Activated CD4-positive, alpha-beta T cell treated with anti-CD3 and anti-CD28 coated beads, Interleukin-2, amount 50 U/mL, for 48 hours (primary cell): ENCODE data around the gene HSPA9.

Source experiments
- DNase-seq, 2 experiments: peaks; one replicate each; pipeline ENCODE4 v3.0.0-alpha.2; 2020

The HSPA9 gene

DNA sequence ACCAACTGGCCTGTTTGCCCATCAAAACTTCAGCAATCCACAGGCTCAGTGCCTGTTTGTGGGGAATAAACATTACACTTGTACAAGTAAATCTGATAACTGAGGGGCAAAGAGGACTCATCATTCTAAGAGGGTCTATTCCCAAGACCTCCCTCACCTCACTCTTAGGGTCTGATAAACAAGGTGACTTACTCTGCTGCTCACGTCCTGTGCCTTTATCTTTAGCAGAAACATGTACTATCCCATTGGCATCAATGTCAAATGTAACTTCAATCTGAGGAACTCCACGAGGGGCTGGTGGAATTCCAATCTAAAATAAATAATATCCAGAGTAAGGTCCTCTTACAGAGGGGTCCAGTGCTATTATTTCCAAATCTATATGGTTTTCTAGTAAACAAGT, 17.5 kb downstream of the HSPA9 start:
- DNase-seq = no peak

DNA sequence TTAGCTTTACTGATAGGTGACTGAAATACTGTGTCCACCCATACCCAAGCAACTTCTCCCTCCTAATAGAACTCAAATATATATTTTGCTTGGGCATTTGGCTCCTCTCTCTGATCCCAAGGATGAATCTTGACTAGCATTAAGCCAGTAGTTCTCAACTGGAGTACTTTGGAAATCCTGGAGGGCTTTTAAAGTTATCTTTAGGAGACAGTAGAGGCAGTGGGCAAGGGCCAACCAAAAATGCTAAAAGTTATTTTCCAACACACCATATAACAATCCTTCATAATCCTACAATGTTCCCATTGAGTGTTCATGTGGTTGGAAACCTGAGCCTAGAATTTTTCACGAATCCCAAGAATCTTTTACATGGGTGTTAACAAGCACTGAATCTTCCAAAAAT, 21.1 kb downstream of the HSPA9 start:
- DNase-seq = no peak

DNA sequence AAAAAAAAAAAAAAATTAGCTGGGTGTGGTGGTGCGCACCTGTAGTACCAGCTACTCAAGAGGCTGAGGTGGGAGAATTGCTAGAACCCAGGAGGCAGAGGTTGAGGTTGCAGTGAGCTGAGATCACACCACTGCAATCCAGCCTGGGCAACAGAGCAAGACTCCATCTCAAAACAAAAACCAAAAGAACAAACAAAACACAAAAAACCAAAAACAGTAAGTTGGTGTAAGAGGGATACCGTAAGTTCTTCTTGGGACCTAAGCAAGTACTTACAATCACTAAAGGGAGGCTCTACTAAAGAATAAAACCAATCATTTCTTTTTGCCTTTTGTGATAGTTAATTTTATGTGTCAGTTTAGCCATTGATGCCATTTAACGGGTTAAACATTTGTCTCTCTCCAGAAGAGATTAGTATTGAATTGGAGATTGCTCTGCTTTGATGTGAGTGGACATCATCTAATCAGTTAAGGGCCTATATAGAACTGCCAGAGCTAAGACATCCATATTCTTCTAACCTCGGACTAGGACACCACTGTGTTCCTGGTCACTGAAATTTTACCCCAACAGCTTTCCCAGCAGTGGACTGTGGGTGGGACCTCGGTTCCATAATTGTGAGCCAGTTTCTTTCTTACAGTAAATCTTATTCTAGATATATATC, 21.6 kb downstream of the HSPA9 start:
- DNase-seq = no peak

DNA sequence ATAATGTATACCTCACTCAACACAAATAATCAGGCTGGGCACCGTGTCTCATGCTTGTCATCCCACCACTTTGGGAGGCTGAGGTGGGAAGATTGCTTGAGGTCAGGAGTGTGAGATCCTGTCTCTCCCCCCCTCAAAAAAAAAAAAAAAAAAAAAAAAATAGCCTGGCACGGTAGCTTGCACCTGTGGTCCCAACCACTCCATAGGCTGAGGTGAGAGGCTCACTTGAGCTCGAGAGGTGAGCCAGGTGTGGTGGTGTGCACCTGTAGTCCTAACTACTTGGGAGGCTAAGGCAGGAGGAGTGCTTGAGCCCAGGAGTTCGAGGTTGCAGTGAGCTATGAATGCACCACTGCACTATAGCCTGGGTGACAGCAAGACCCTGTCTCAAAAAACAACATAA, 22.5 kb downstream of the HSPA9 start:
- no peak for DNase-seq

DNA sequence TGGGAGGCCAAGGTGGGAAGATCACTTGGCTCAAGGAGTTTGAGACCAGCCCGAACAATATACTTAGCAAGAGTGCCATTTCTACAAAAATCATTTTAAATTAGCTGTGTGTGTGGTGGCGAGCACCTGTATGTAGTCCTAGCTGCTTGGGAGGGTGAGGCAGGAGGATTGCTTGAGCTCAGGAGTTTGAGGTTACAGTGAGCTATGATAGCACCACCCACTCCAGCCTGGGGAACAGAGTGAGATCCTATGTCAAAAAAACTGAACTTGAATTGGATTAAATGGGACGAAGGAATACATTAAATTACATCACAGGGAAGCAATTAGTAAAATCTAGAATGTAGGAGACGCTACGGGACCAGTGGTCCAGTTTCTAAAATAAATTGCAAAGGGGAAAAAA, 25.8 kb downstream of the HSPA9 start:
- no peak for DNase-seq

DNA sequence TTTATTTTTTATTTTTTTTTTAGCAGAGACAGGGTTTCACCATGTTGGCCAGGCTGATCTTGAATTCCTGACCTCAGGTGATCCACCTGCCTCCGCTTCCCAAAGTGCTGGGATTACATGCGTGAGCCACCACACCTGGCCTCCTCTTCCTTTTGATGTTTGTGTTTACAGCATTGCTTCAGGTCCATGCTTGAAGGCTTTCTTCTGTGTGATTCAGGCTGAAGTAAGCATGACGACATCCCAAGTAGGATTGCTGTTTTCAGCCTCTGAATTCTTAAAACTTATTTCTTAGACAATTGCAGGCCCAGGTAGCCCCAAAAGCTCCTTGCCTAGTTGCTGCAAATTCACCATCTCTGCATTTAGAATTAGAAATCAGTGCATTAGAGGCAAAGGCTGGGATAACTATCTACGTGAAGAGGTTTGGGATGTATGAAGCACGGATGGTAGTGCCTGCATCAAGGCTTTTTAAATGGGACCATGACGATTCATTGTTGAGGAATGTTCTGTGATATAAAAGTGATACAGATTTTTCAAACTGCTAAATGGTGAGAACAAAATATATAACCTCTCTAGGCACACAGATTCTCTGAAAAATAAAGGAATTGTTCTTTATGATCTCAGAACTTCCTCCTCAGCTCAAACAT, 29.2 kb downstream of the HSPA9 start:
- no peak for DNase-seq

DNA sequence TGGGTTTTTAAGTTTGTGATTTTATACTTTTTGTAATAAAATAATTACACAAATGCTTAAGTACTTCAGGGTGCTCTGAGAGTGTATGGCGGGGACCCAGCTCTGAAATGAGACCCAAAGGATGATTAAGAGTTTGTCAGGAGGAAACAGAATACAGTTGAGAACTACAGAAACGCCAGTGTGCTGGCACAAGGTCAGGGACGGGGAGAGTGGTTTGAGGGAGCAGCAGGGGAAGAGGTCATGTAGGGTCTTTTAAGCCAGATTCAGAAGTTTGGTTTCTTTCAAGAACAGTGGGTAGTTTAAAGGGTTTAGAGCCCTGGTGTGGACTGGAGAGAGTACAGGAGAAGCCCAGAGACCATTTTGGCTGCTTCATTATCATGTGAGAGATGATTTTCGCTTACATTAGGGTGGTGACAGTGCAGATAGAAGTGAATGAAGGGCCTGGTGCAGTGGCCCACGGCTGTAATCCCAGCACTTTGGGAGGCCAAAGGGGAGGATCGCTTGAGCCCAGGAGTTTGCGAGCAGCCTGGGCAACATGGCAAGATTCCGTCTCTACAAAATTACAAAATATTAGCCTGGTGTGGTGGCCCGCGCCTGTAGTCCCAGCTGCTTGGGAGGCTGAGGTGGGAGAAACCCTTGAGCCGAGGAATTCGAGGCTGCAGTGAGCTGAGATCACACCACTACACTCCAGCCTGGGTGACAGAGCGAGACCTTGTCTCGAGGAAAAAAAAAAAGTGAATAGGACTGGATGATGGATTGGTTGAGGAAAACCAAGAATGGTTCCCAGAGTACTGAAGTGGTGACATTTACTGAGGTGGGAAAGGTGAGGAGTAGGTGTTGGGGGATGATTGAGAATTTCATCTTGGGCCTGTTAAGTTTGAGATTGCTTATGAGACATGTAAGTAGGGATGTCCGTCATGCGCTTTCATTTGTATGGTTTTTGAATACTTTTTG, 30.7 kb downstream of the HSPA9 start:
- DNase-seq = peak in 1 of 2 experiments; percentile 17

DNA sequence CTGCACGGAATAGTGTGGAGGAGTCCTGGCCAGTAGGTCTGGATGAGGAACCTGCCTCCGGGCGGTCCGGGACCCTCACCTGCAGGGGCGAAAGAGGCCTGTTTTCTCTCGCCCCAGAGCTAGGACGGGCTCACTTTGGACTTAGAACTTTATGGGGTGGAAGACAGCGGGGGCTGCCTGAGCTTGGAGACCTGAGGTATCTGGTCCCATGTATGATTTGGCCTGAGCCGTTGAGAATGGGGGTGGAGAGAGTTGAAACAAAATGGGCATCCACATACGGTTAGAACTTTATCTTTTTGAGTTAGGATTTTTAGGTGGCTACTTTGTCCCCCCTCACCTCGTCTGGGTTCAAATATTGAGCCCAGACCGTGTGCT, 31.5 kb downstream of the HSPA9 start:
- DNase-seq = no peak

DNA sequence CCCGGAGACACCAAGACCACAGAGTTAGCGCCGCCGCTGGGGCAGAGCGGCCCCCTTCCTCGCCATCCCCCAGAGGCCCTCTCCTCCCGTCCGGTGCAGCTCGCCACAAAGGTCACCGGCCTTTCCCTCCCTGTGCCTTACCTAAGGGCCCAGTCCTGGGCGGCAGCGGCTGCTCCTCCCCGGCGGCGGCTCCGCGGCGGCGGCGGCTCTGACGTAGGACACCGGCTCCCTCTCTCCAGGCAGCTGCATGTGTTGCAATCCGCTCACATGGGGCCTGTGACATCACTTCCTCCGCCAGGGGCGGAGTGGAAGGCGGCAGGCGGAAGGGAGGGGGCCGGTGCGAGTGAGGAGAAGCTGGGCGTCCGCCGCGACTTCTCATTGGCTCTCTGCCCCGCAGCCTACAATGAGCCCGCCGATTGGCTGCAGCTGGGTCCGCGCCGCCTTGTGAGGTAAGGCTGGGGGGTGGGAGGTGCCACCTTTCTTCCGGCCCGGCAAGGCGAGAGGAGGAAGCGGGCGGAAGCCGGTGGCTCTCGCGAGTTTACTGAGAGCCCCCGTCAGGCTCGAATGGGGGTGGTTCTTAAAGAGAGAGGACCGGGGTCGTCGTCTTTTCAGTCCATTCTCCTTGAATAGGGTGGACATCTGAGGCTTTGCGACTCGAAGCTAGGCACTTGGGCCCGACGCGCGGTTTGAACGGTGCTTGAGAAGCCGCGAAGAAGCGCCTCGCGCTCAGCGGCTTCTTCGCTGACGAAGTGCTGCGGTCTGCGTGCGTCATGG, 32.1 kb downstream of the HSPA9 start, which contains the start of gene ETF1:
Gene ETF1 (minus strand): TSS at position 281 of the 774 bp plus-strand sequence. CDS start 318 bp downstream, outside the sequence.
- peak; percentile 99 to 100 for DNase-seq

DNA sequence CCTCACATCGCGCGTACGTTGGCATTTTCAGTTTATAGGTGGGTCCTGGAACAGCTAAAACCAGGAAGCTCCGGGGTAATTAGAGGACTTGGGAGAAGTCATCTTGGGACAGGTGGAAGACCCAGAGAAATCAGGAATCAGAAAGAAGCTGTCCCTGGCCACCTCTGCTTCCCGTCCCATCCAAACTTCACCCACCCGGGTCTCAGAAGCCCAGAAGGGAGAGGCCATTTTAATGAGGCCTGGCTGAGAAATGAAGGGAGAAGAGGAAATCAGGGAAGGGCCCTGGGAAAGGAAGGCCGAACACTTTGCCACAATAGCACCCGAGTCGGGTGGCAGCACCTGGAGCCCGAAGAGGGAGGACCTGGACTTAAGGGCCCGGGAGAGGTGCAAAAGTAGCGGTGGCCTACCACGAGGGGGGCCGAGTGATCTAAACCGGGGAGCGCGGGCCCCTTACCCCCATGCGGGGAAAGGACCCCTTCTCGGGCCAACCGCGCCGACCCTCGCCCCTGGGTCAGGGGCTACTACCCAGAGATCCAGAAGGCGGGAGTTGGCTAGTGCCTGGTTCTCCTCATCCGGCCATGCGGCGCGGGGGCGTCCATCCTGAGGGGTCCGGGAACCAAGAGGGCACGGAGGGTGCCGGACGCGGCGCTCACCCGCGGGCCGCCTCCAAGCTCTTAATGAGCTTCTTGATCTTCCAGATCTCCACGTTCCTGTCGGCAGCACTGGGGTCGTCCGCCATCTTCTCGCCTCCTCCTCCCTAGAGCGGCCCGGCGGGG, 32.8 kb downstream of the HSPA9 start:
- no peak for DNase-seq

DNA sequence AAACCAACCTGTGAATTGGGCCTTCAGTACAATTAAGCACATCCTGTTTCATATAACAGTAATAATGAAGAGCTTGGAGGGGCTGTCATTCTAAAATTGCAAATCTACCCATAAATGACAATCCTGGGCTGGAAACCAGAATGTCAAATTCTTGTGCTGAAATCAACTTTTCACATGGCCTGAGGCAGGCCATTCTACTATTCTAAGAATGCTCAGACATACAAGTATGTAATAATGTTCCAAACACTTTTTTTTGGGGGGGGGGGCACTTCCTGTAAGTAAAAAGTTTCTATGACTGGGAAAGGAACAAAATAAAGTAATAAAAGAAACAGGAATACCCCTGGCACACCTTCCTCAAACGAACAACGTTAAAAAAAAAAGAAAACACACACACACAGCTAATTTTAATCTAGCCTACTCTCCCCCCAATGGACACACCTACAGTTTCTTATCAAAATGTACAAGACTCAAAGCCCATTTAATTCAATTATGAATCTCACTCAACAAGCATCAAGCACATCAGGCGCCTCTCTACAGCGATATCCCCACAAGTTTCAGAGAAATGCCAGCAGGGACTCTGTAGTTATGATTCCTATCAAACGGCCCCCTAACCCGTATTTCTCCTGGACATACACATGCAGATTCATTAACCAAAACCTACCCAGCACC, 33.6 kb downstream of the HSPA9 start:
- DNase-seq = no peak

DNA sequence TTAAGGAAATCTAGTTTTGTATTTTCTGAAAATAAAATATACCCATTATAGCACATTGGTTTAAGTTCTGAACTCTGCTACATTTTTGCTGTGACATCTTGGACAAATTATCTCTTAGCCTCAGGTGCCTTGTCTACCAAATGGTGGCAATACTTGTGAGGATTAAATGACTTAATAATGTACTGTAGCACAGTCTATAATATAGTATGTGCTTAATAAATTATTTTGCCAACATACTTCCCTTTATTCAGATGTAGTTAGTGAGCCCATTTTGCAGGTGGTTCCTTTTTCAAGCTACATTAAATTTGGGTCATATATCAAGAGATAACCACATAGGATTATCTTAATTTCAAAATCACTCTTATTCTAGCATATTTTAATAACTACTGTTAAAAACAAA, 35.4 kb downstream of the HSPA9 start:
- DNase-seq = no peak

DNA sequence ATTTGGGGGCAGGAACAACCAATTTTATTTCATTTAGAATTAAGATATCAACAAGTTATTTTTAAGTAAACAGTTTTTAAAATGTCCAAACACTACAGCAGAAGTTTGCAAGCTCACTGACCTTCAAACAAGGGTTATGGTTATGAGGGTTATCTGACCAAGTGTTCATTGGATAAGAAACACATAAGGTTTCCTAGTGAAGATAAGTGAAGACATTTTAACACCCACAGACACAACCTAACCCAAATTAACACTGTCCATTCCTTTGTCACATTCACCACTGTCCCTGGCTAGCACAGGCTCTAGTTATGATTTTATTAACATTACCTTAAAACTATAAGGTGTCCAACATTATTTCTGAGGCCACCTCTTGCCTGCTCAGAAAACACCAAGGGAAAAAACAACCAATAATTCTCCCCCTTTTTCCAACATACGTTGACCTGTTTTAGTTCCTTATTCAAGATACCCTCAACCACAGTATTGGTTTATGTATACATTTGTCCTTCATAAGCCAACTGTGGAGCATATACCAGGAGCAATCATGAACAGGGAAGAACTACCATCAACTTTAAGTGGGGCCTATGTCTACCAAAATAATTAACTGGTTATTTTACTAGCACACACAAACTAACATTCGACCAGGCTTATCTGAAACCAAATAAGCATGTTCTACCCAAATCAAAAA, 36.1 kb downstream of the HSPA9 start:
- no peak for DNase-seq

DNA sequence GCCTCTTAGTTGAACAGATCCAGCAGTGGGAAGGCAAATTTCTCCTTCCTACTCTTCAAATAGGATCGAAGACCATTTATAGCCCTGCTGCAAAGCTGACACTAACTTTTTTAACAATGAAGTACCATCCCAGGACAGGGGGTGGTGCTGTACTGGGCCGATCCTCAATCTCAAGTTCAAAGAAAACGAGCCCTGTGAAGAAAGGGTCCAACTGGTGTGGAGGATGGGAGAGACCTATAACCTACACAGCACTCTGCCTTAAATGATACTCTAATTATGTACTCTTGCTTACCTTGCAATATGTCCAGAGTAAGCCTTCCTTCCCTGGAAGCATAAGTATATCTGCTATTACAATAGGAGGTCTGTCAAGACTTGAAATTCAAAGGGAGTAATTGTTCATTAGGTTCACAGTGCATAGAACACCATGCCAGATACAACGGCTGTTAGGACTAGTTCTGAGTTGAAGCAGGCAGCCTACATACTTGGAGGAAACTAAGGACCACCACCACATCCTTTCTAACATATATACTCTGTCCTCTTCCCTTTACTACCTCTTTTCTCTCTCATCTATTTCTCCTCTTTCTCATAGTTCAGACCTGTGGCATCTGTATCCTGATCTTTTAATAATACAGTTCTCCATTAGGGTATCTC, 38.4 kb downstream of the HSPA9 start:
- no peak for DNase-seq

DNA sequence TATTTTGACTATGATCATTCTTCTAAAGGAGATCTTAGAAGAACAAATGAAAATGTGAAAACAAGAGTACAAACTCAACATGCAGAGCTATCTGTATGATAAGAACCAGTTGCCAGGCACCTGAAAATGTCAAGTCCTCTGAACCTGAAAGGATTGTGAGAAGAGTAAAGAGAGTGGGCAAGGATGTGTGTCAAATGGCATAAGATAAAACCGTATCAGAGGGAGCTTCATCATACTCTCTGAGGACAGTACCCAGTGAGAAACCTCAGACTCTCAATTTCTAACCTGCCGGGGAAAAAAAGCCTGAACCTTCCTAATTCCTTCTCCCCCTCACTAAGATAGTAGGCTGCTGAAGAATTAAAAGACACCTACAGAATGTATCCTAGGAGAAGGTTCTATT, 39.0 kb downstream of the HSPA9 start:
- DNase-seq = no peak

DNA sequence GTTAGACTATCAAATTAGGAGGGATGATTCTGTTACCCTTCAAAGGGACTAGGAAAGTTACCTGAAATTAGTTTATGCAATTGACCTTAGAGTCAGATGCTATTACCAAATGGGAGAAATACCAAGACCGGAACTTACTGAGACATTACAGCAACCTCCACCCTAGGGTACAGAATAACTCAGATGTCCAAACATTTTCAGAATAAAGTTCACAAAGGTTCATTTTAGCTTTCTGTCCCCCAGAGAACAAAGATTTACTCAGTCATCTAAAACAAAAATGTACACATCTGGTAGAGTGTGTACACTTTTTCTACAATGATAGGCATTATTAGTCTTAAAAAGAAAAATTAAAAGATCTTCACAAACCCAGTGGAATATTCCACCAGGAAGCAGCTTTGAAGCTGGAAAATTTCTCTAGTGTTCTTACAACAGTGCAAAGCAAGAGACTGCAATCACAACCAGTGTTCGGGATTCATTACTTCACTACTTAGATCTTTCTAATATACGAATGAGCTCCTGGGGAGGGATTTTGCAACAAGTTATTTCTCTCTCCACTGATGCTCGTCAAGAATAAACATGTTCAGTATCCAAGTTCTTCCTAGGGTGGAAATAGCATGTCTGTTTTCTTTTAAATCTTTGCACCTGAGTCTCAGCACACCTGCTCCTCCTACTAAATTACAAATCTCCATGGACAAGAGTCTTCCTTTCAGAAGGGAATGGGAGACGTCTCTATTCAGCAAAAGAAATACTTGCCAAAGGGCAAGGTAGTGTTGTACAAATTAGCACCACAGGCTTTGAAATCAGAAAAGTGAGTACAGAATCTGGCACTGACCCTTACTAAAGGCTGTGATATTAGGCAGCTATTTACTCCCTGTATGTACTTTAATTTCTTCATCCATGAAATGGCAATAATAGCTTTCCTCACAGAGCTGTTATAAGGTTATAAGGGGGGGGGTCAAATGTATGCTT, 40.9 kb downstream of the HSPA9 start:
- no peak for DNase-seq

DNA sequence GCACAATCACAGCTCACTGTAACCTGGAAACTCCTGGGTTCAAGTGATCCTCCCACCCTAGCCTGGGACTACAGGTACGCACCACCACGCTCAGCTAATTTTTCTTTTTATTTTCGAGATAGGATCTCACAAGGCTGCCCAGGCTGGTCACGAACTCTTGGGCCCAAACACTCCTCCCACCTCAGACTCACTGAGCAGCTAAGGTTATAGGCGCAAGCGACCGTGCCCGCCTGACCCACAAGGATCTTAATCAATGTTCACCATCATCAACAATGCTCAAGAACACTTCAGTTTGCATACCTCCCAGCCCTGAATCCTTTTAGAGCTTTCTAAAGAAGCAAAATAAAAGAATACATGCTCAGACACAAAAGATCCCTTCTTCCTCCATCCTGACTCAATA, 45.4 kb downstream of the HSPA9 start:
- no peak for DNase-seq

DNA sequence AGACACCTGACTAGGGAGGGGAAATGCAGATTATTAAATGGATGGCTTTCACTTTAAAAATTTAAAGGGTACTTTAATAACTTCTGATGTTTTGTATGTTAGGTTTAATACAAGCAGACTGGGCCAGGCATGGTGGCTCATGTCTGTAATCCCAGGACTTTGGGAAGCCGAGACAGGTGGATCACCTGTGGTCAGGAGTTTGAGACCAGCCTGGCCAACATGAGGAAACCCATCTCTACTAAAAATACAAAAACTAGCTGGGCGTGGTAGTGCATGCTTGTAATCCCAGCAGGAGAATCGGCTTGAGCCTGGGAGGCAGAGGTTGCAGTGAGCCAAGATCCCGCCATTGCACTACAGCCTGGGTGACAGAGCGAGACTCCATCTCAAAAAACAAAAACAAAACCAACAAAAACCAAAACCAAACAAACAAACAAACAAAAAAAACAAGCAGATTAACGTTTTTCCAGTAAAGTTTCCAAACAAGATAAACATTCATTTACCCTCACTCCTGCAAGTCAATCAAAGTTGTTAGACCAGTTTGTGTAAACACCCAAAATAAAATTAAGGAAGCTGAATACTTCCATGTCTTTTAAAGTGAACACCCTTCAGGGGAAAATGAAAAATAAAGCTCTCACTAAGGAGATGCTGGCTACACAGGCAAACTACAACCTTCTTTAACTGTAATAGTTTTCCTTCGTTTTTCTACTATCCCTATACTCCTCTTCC, 46.3 kb downstream of the HSPA9 start:
- DNase-seq = no peak
